Measurements from ENCODE around the gene SLC25A21. TPM values are rescaled to one million over a fixed set of nuclear protein-coding genes. Genes with fewer than 3 reads are reported as not detected.

Gene SLC25A21
- total and polyA plus RNA-seq, 2 of the 13 experiments (the other 11 are each of a cell fraction or from before 2014, with no cell fraction given), result 1.9 to 2.9 TPM

GRCh38 chr14:36827861-36828260, 344.5 kb downstream of the SLC25A21 start:
- ATAC-seq (no peak), FAIRE-seq (no peak), DNase-seq (ENCODE audit: low spot score) (no peak)
- ChIA-PET POLR2A (no interaction called here), CTCF (ENCODE audit: low intra/inter-chr PET ratio, low total read pairs) (no interaction called here)
- 0% methylated on average over 2 of the region's 2 CpGs for WGBS (ENCODE audit: low lambda C conversion rate)
- TF ChIP-seq ZMYM3 (CRISPR knock-in tag; IDR thresholded peaks at IDR 0.05) (no peak), HNF4A (CRISPR knock-in tag; IDR thresholded peaks at IDR 0.05) (no peak), SKI (IDR thresholded peaks at IDR 0.05; ENCODE audit: partially characterized antibody) (no peak), MIXL1 (CRISPR knock-in tag; IDR thresholded peaks at IDR 0.05) (no peak), ZNF253 (CRISPR knock-in tag; IDR thresholded peaks at IDR 0.05; ENCODE audit: borderline replicate concordance) (no peak), XBP1 (CRISPR knock-in tag; IDR thresholded peaks at IDR 0.05) (no peak), ZNF530 (CRISPR knock-in tag; IDR thresholded peaks at IDR 0.05; ENCODE audit: low read depth) (no peak), ZNF547 (CRISPR knock-in tag; IDR thresholded peaks at IDR 0.05) (no peak), TERF1 (CRISPR knock-in tag; IDR thresholded peaks at IDR 0.05) (no peak), ATF4 (CRISPR knock-in tag; IDR thresholded peaks at IDR 0.05) (no peak), ZNF354B (CRISPR knock-in tag; IDR thresholded peaks at IDR 0.05) (no peak), KDM6A (CRISPR knock-in tag; IDR thresholded peaks at IDR 0.05; ENCODE audit: low read depth) (no peak), JDP2 (CRISPR knock-in tag; IDR thresholded peaks at IDR 0.05; ENCODE audit: borderline replicate concordance) (no peak), KAT2B (IDR thresholded peaks at IDR 0.05; ENCODE audit: borderline replicate concordance, low read depth, low read length) (no peak)
- TF ChIP-seq, protein P1, sequence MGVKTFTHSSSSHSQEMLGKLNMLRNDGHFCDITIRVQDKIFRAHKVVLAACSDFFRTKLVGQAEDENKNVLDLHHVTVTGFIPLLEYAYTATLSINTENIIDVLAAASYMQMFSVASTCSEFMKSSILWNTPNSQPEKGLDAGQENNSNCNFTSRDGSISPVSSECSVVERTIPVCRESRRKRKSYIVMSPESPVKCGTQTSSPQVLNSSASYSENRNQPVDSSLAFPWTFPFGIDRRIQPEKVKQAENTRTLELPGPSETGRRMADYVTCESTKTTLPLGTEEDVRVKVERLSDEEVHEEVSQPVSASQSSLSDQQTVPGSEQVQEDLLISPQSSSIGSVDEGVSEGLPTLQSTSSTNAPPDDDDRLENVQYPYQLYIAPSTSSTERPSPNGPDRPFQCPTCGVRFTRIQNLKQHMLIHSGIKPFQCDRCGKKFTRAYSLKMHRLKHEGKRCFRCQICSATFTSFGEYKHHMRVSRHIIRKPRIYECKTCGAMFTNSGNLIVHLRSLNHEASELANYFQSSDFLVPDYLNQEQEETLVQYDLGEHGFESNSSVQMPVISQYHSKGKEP (CRISPR knock-in tag; IDR thresholded peaks at IDR 0.05), result no peak
- Histone ChIP-seq H3K27me3 (ENCODE audit: control insufficient read depth in 1 of 2, insufficient read depth in 2 of 2, low read length in 2 of 2) (no peaks in the 10 kb centered on the region), H3K27ac (ENCODE audit: extremely low read length, insufficient read depth, low read length) (no peak overlapping the region), H3K79me2 (ENCODE audit: insufficient read depth, low read length) (no peaks in the 10 kb centered on the region), H2AFZ (ENCODE audit: low read length) (no peak overlapping the region), H3K36me3 (replicated peaks in 1 of 2; ENCODE audit: control insufficient read depth in 1 of 2, insufficient read depth in 2 of 2, low read length in 2 of 2) (no peaks in the 10 kb centered on the region), H3K9ac (ENCODE audit: insufficient read depth, low read depth, low read length) (no peak overlapping the region), H4K20me1 (ENCODE audit: insufficient read depth, low read length) (no peaks in the 10 kb centered on the region), H3K4me3 (replicated peaks in 1 of 3; ENCODE audit: insufficient read depth in 1 of 3, low read depth in 2 of 3, low read length in 3 of 3) (no peak overlapping the region), H3K4me2 (ENCODE audit: low read depth, low read length) (no peak overlapping the region), H3K9me3 (ENCODE audit: low read length) (no peaks in the 10 kb centered on the region), H3K4me1 (ENCODE audit: insufficient read depth, low read length) (no peaks in the 10 kb centered on the region)
- no TSS peak for BruUV-seq (replicated peaks)
- intact Hi-C loops (cut with micrococcal nuclease; ENCODE audit: unreplicated experiment), result no loop called here
- in situ Hi-C loops (cut with HindIII; ENCODE audit: extremely low pct_ligation_motif_present, low pct_unique_long_range_greater_than_20kb), result no loop called here
